HuH-7 (cell line): Measurements from ENCODE around the gene ZDHHC14.
"Not testable (repeated sequence)": the region's sequence is repeated elsewhere in the genome, so short reads cannot be mapped to it uniquely, and the experiment has no call there.

Source experiments
- DNase-seq: peaks from one replicate; pipeline ENCODE4 v3.0.0; 2011; ENCODE audit warnings: low spot score

The ZDHHC14 gene

DNA sequence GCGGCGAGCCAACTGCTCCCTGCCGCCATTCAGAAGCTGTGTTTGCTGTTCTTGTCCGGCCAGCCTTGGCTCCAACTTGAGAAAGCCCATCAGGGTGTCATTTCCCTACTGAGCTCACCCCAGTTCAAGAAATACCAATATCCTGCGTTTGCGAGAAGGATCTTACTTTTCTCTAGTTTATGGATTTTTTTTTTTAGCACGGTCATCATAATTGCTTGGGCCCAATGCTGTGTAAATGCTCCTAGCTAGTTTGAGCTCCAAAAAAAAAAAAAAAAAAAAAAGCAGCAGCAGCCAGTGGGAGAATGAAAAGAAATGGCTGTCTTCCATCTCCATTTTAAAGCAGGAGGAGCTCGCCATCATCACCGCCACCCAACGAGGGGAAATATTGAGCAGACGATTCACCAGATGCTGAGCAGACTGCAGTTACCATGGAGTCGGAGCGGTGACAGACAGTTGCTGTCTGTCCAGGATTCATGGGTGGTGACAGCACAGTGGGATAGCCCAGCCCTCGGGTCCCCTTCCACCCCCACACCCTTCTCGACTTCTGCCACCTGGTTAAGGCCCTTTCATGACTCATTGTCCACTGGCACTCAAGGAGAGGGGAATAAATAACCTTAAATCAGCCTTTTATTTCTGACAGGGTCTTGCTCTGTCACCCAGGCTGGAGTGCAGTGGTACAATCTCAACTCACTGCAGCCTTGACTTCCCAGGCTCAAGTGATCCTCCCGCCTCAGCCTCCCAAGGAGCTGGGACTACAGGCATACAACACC is 309.6 kb downstream of the ZDHHC14 start:
- DNase-seq, result no peak

DNA sequence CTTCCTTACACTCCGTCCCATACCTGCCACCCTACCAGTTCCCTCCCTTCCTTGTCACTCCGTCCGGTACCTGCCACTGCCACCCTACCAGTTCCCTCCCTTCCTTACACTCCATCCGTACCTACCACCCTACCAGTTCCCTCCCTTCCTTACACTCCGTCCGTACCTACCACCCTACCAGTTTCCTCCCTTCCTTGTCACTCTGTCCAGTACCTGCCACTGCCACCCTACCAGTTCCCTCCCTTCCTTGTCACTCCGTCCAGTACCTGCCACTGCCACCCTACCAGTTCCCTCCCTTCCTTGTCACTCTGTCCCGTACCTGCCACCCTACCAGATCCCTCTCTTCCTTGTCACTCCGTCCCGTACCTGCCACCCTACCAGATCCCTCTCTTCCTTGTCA is 310.6 kb downstream of the ZDHHC14 start:
- not testable (repeated sequence) for DNase-seq

DNA sequence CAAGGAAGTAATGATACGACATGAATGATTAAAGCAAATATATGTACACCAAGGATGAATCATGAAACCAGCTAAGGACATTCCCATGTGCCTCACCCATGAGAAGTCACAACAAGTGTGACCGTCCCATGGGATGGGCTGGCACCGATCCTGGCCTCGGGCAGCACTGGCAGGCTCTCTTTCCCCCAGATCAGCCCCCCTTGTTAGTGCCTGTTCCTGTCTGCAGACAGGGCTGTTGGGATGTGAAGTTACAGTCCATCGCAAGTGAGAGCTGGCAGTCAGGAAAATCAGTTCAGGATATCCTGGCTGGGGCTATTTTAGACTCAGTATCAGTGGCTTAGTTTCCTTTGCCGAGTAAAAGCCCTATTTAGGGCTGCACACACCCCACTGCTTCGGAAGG is 312.9 kb downstream of the ZDHHC14 start:
- DNase-seq, result no peak

DNA sequence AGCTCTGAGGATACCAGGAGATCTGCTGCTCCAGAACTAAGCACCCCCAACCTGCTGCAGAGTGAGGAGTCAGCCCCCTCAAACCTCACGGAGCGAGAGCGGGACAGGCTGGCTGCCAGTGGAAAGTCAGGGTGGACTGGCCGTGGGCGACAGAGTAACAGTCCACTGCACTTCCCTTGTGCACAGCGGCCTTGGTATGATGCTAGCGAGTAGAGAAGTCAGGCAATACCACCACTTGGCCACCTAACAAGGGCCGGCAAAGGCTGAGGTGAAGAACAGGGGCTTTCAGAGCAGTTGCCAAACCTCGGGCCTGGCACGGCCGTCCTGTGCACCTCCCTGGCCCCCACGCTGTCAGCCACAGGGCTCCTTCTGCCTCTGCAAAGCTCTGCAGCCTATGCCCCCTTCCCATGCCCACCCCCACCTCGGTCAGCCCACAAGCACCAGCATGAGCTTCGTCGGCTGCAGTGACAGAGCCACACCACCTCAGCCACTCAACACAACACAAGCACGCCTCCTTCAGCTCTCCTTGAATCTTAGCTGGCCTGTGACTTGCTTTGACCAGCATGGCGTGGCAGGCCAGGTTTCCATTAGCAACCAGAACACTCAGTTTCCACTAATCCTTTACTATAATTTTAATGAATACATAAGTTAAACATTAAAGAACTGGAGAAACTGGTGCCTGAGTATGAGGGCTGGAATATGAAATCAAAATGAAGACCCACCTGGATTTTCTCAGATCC is 314.5 kb downstream of the ZDHHC14 start:
- no peak for DNase-seq

DNA sequence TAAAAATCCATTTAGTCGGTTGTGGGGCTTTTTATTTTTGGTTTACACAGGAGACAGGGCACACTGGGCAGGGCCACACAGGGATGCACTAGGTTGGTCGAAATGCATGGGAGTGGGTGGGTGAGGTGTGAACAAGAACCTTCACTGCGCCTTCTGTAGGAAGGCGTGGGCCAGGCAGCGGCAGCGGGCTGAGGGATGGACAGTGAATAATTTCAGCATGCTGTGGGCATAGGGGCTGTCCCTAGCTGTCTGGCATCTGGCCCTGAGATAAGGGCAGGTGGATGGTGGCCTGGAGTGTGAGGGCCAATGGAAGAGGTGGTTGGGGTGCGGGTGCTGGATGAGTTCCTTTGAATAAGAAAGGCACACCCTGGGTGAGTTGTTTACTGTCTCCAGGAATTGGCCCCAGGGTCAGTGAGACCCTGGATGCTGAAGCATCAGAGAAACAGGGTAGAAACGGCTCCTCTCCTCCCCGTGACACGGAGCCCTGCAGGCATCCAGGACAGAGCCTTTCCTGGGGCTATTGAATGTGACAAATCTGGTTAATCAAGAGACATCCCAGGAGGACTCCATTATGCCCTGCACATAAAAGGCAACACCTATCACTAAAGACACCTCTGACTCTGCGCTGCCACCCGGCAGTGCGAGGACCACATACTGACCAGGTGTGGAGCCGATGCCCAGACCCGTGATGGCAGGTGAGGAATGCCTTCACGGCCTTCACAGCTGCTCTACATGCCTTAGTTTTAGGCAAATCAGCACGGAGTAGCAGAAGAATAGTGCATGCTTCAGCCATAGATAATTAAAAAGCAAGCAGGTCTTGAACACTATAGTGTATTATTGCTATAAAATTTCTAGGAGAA is 319.0 kb downstream of the ZDHHC14 start:
- no peak for DNase-seq

DNA sequence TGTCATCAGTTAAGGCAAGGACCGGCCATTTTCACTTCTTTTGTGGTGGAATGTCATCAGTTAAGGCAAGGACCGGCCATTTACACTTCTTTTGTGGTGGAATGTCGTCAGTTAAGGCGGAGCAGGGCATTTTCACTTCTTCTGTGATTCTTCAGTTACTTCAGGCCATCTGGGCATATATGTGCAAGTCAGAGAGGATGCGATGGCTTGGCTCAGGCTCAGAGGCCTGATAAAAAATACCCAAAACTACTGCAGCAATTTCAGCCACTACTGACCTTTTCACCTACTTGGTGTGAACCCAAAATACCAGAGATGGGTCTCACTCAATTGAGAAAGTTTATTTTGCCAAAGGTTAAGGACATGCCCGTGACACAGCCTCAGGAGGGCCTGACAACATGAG is 325.4 kb downstream of the ZDHHC14 start:
- DNase-seq, result not testable (repeated sequence)

DNA sequence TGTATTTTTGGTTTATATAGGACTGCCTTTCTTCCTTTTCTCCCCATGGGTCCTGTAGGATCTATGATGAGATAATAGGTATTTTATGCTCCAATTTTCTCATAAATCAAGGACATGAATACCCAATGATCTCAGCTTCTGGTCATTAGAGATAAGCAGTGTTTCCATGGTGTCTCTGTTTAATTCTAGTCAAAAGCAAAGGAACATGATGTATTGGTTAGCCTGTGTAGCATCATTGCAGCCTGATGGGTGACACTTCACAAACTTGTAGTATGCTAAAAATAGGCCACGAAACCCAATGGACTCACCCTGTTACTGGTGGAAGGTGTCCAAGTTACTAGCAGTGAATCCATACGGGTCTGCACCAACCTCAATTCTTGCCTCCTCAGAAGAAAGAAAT is 325.9 kb downstream of the ZDHHC14 start:
- no peak for DNase-seq

DNA sequence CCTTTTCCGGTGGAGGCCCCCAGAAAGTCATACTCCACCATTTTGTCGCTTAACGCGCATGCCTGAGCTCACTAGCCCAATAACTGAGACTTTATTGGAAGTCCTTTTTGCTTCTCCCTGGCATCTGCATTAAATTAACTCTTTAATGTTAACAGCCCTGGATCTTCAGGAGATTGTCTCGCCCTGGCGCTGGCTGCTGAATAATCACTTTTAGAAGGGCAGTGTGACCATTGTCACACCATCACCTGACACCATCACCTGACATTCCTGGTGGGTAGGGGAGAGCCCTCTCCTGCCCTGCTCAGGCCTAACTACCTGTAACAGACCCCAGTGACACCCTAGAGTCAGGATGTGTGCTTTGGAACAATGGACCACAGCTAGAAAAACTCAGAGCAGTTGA is 326.6 kb downstream of the ZDHHC14 start:
- no peak for DNase-seq

DNA sequence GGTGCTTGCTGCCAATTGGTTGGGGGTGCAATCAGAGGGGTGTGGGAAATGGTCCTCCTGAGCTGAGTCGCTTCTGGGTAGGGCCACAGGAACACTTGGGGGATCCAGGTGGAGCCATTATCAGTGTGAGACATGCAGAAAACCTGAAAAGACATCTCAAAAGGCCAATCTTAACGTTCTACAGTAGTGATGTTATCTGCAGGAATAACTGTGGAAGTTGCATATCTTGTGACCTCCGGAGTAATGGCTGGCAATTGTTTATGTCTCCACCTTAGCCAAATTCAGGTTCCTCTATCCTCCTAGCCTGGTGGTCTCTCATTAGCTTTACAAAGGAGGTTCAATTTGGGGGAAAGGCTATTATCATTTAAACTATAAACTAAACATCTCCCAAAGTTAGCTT is 327.2 kb downstream of the ZDHHC14 start:
- no peak for DNase-seq

DNA sequence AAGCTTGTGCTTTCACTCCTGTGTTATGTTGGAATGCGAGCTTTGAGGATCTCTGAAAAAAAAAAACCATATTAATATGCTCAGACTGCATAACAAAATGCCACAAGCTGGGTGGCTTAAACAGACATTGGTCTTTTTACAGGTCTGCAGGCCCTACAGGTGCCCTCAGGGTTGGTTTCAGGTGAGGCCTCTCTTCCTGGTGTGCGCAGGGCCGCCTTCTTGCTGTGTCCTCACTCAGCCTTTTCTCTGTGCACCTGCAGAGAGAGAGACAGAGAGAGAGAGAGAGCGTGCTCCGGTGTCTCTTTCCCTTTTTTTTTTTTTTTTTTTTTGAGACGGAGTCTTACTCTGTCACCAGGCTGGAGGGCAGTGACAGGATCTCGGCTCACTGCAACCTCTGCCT is 327.9 kb downstream of the ZDHHC14 start:
- no peak for DNase-seq

DNA sequence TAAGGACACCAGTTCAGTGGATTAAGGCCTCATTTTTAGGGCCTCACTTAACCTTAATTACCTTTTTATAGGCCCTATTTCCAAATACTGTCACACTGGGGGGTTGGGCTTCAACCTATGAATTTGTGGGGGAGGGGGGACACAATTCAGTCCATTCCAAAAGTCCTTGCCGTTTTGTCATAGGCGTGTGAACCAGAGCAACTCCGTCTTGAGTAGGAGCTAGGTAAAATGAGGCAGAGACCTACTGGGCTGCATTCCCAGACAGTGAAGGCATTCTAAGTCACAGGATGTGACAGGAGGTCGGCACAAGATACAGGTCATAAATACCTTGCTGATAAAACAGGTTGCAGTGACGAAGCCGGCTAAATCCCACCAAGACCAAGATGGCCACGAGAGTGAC is 328.6 kb downstream of the ZDHHC14 start:
- no peak for DNase-seq

DNA sequence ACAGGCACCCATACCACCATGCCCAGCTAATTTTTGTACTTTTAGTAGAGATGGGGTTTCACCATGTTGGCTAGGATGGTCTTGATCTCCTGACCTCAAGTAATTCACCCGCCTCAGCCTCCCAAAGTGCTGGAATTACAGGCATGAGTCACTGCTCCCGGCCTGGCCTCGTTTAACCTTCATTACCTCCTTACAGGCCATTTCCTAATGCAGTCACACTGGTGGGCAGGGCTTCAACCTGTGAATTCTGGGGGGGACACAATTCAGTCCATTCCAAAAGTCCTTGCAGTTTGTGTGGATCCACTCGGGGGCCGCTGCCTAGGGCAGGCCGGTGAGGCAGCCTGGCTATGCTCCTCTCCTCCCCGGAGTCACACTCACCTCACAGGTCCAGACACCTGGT is 329.6 kb downstream of the ZDHHC14 start:
- no peak for DNase-seq

DNA sequence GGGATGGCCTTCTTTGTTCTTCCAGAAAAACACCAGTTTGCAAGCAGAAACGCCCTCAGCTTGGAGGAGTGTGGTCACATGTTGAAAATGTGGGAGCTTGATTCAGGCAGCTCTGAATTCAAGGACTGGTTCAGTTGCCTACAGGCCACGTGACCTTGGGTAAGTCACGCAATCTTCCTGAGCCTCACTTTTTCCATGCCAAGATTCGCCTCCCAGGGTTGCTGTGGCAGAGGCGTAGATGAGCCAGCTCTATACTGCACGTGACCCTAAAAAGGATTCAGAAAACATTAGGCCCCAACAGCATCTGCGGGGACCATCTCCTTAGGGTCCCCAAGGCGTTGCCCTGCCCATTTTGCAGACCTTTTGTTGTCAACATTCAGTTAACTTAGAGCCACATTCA is 330.1 kb downstream of the ZDHHC14 start:
- no peak for DNase-seq

DNA sequence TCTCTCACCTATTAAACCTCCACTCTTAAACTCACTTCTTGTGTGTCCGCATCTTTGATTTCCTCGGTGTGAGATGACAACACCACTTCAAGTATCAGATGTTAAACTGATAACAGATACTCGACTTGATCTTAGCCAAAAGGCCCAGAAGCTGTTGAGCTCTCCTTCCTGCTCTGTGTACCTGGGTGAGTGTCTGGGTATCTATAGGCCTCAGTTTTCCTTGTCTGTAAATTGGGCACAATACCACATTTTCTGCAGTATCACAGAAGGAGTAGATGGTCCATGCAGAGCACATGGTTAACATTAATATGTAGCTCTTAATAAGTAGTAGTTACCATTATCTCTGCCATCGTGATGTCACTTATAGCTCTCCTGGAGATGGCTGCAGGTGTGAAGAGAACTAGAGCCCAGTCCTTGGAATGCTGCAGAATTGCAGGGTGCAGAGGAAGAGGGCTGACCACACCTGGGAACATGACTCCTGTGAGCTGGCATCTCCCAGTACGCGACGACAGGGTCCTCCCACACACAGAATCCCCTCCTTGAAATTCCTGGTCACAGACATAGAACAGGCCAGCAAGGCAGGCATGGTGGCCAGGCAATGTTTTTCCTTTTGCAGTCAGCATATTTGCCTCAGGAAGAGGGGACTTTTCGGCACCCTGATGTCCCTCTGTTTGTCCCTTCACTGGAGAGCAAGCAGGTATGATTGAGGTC is 331.8 kb downstream of the ZDHHC14 start:
- no peak for DNase-seq

DNA sequence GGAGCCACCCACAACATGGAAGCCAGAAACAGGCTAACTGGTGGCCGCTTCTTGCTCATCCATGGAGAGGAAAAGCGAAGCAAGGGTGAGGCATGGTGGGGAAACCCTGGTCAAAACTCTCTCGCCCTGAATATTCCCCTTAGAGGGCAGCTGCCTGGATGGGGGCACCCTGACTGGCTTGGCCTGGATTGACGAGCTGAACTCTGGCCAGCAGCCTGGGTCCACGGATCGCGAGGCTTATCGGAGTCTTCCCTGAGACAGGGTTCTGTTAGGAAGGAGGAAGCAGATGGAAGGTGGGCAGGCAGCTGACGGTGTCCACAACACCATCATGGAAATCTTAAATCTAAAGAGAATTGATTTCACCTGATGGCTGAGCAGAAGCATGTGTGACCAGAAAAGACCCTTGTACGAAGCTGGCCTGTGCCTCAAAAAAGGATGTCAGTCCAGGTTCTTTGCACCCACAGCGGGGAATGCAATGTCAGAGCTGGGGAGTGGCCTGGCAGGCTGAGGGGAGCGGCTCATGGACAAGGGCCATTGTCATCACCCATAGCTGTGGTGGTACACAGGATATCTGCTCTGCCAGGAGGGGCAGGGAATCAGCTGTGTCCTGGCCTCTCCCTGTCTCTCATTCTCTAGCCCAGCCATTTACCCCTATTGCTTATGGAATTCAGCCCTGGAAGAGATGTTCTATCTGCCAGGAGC is 332.6 kb downstream of the ZDHHC14 start:
- DNase-seq, result no peak

DNA sequence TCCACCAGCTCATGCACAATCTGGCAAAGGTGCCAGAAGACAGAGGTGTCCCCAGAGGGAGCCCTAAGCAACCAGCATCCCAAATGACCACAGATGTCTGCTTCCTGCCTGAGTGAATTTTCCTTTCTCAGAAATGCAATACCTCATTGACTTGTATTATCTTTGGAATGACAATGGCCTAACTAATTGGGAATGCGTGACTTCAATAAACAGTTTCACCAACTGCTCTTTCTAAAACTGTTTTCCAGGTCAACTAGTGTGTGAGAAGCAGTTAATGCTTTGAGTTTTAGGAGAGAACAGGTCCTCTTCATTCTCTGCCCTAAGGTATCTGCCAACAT is 333.1 kb downstream of the ZDHHC14 start:
- DNase-seq, result no peak

DNA sequence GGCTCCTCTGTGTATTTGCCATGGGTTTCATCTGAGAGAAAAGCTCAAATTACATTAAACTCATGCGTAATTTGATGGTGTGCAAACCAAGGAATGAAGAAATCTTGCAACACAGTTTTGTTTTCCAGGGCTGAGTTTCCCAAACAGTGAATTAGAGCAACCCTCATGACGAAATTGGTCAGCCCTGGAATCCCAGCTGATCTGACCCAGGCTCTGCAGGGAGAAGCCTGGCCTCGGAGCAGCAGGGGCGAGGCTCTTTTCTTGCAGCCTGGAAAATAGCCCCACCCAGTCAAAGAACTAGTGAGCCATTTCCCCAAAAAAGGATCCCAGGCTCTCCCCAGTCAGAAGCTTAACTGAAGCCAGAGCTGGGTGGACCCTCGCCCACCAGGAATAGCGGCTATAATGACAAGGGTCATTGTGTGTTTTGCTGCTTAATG is 334.8 kb downstream of the ZDHHC14 start:
- peak; percentile 83 for DNase-seq

DNA sequence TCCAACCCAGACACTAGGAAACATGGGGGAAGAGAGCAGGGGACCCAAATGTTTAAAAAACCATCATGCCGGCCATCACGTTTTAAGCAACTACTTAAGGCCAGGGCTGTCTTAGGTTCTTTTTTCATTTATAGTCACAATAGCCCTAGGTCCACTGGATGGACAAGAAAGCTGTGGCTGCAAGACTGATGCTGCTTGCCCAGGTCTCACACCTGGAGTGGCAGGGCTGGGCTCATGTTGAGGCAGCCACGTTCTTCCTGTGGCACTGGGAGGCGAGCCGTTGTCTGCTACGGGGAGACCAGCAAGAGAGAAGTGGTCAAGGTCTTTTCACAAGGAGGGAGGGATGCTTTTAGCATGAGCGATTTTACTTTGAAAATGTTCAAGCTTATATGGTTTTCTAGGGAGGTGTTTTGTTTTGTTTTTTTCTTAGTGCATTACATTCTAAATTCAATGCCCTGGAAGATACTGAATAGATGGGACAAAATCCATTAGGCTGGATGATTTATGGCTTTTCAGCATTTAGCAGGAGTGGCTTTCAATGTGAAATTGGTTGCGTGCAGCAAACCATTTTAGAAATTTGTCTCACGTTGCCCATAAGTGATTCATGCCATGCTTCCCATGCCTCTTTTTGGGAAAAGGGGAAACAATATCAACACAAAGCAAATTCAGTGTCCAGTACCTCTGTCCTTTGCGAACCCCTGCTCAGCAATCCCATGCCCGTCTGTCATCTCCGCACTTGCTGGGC is 335.4 kb downstream of the ZDHHC14 start:
- DNase-seq, result no peak

DNA sequence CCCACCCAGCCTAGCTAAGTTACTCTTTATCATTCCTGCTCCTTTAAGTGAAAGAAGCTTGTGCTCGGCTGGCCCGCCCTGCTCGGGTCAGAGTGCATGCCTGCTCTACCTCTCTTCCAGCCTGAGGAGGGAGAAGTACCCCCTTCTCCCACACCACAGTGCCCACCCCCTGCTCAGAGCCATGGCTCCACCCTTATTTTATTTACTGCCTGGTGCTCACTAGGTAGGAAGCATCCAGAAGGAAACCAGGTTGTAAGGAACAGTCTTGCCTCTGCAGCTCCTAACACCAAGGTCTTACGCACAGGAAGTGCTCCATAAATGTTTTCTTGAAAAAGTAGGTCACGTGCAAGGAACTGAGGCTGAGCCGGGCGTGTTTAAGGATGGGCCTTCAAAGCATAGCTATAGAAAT is 336.4 kb downstream of the ZDHHC14 start:
- no peak for DNase-seq

DNA sequence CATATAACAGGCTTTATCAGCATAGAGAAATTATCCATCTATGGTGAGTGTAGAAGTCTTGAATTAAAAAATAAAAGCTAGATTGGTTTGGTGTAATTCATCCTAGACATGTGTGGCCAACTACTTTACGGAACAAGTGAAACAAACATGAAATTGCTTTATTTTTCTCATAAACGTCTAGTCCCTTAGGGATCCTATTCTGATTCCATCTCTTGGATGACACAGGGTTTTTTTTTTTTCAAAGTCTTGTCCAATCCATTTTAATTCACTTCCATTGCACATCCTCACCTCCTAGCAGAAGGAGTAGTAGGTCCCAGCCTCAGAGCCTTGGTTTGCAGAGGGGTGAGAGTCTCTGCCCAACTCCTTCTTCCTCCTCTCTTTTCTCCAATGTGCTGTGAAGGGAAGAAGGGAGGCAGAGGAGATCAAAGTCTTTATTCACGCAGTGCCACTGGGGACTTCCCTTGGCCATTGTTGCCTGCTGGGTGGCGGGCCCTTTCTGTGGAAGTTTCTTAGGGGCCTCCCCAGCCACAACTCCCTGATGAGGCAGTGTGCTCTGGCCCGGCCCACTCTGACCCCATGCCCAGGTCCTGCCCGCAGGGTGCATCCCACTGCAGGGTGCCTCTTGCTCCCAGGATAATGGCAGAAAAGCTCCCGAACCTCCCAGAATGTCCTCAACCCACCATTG is 337.7 kb downstream of the ZDHHC14 start:
- DNase-seq, result no peak
